GM13976 (cell line): Measurements from ENCODE around the gene IQCK.

Experiments used
- DNase-seq: peaks from one replicate; pipeline ENCODE4 v3.0.0; 2012; ENCODE audit warnings: low spot score
- CTCF ChIP-seq: IDR thresholded peaks from 2 replicates; pipeline ENCODE4 v1.5.1; 2012; ENCODE audit warnings: borderline replicate concordance, mild to moderate bottlenecking; ENCODE audit not compliant: insufficient read depth; ENCODE audit errors: extremely low read depth, missing control alignments, control extremely low read depth
- in situ Hi-C: fragments of 300-500 bp; cut with MboI; formaldehyde crosslinking; loops from one replicate; pipeline ENCODE4 v1.12.0; 2022; ENCODE audit warnings: low sequenced_read_pairs, mixed read lengths, inconsistent platforms; ENCODE audit not compliant: unreplicated experiment

Gene IQCK

DNA sequence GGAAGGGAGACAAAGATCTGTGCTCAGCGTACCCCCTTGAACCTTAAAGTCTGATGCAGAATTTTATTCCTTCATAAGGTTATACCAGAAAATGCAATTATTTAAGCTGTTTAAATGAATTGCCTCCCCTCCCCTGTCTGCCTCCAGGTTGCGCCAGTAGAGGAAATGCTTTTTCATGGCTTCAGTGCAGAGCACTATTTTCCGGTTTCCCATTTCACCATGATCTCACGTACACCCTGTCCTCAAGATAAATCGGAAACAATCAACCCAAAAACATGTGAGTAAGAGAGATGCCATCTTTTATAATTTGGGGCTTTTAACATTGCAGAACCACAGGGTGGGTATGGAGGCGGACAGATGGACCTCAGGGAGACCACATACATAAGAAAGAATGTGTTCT, 15.5 kb downstream of the IQCK start:
- DNase-seq: no peak
- in situ Hi-C loops: no loop called here
- no peak for TF ChIP-seq CTCF

DNA sequence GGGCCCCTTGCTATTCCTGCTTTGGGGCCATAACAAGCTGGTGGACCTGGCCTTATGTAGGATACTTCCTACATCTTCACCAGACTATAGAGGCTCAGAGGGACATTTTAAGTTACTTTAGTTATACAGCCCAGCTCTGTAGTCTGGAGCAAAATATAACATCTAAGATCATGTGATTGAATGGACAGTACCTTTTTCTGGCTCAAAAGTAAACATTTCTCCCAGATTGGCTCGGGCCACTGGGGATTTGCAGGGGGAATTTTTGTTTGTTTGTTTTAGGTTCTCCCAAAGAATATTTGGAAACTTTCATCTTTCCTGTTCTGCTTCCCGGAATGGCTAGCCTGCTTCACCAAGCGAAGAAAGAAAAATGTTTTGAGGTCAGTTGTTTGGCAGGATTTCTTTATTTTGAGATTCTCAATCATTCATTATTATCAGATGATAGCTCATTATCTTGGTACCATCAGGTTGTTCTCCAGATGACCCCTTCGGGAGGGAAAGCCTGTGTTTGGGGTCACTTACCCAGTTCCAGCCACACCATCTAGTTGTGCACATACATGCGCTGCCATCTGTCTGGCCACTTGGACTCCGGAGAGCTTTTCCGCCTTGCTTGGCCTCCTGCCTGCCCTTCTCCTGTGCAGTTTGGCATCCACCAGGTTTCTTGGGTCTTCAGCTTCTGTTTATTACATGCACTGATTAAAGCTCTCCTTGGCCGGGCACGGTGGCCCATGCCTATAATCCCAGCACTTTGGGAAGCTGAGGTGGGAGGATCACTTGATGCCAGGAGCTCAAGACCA, 17.2 kb downstream of the IQCK start:
- DNase-seq: no peak
- in situ Hi-C loops: no loop called here
- TF ChIP-seq CTCF: no peak

DNA sequence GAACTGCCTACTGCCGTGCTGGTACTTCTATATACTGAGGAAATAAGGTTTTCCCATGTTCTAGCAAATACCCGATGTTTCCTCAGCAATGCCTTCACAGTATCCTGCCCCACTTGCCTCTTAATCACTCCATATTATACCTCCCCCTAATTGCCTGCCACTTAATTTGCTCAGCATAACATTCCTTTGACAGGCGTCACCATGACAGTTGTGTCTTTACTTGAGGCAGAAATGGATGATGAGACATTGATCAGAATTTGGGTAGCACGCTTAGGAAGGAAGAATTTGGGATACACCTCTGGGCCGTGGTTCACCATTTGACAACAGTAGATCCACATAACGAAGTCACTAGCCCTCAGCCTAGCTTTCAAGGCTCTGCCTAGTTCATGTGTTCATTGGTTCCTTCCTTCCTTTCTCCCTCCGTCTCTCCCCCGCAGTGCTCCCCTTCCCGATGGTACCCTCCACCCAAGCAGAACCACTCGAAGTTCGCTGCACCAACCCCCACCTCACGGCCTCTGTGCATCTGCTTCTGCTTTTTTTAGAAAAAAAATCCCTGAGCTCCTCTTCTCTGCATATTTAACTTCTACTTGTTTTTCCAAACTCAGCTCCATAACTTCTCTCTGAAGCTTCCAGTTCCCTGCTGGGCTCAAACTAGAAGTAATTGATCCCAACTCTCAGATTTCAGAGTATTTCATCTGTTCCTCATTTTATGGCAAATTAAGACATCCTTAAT, 19.4 kb downstream of the IQCK start:
- in situ Hi-C loops: no loop called here
- DNase-seq: no peak
- TF ChIP-seq CTCF: no peak

- no peak for TF ChIP-seq CTCF
- no peak for DNase-seq
- in situ Hi-C loops: no loop called here
Observed at GRCh38 chr16:19741354-19741753, 23.3 kb downstream of the IQCK start.

GRCh38 chr16:19743816-19744159, 25.7 kb downstream of the IQCK start:
- no peak for TF ChIP-seq CTCF
- in situ Hi-C loops: no loop called here

GRCh38 chr16:19744670-19745069, 26.6 kb downstream of the IQCK start:
- TF ChIP-seq CTCF: no peak
- in situ Hi-C loops: no loop called here
- no peak for DNase-seq

More at GRCh38 chr16:19743816-19744159, 25.7 kb downstream of the IQCK start:
- no peak for DNase-seq
